A549 treated with Hydrocortisone at 1 μM for 4 hours (cell line): ENCODE measurements around the gene MAP3K14. TPM values are rescaled to one million over a fixed set of nuclear protein-coding genes. Genes with fewer than 3 reads are reported as not detected.

Experiments
- total RNA-seq: library from RNA; stranded (reverse); fragments of 200-300 nt; extraction: Qiagen RNA extraction; gene quantifications from 5 replicates; pipeline ENCODE4 v1.2.3, GENCODE V29; 2022

The MAP3K14 gene
- 35.0 to 51.9 TPM (median 42.2 TPM) in 5 replicates for total RNA-seq

GRCh38 chr17:45316434-45317110 is at the start of gene MAP3K14:
MAP3K14 (minus strand) TSS chr17:45317020; CDS start chr17:45290745, 26,275 bp downstream.

GRCh38 chr17:45261577-45262515 is 55.0 kb downstream of the MAP3K14 start, which contains the start of gene SPATA32:
SPATA32 (minus strand) TSS chr17:45262094; CDS start chr17:45262016, 78 bp downstream.

GRCh38 chr17:45221081-45222013 is 95.5 kb downstream of the MAP3K14 start, which contains the start of gene FMNL1:
FMNL1 (plus strand) TSS chr17:45221885; CDS start chr17:45222125, 240 bp downstream.

Other genes starting within 250 kb of the MAP3K14 start
- gene PLCD3, start 184.5 kb downstream of the MAP3K14 start, total RNA-seq: 150 to 181 TPM (median 175 TPM) in 5 replicates
- gene ACBD4, start 181.3 kb downstream of the MAP3K14 start, total RNA-seq: 6.3 to 7.7 TPM (median 6.5 TPM) in 5 replicates
- gene HEXIM1, start 168.5 kb downstream of the MAP3K14 start, total RNA-seq: 39.5 to 51.7 TPM (median 44.6 TPM) in 5 replicates
- gene HEXIM2, start 155.1 kb downstream of the MAP3K14 start, total RNA-seq: 13.7 to 19.3 TPM (median 15.3 TPM) in 5 replicates
- 33.0 to 34.4 TPM (median 33.5 TPM) in 5 replicates for gene FMNL1, start 95.1 kb downstream of the MAP3K14 start, total RNA-seq
- gene SPATA32, start 54.9 kb downstream of the MAP3K14 start, total RNA-seq: 0.07 to 0.18 TPM (median 0.14 TPM) in 4 of 5 replicates, not detected in the other
- 12.9 to 17.5 TPM (median 14.8 TPM) in 5 replicates for gene ARHGAP27, start 115.8 kb upstream of the MAP3K14 start, total RNA-seq
- gene PLEKHM1, start 173.7 kb upstream of the MAP3K14 start, total RNA-seq: 20.0 to 24.0 TPM (median 22.2 TPM) in 5 replicates